Measurements from ENCODE around the gene RDH5.

DNA sequence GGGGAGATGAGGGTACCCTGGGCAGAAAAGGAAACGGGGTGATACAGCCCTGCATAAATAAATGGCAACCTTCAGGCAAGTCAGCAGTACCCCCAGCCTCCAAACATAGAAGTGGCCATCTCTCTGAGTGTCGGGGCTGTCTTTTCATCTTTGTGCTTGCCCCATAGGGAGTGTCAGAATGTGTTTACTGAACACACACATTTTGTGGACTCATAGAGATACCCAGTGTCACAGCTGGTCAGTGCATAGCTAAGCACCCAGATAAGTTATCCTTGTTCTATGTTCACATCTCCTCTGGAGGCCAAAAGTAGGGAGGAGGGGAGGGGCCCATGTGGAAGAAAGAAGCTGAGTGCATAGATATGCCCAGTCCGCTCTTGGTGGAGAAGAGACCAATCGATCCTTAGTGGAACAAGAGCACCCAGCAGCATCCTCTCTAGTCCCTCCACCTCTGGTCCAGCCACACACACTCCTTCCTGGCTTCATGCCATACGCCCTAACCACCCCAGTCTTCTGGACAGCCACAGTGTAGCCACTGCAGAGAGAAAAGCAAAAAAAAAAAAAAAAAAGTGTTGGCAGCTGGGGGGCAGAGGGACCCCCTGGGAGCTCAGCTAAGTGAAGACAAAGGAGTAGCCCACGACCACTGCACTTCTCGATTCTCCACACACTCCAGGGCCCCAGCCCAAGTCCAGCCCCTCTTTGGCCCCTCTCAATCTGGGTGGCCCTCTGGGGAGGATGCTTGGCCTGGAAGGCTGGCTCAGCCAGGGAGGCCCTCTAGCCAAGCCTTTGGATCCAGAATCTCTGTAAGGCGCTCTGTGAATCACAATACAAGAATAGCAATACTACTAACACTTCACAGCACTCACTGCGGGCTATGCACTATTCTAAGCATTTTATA lies 15.1 kb upstream of the RDH5 start:
- no peak for TF ChIP-seq POLR2A (IDR thresholded peaks at IDR 0.05)
- TF ChIP-seq, protein P1, sequence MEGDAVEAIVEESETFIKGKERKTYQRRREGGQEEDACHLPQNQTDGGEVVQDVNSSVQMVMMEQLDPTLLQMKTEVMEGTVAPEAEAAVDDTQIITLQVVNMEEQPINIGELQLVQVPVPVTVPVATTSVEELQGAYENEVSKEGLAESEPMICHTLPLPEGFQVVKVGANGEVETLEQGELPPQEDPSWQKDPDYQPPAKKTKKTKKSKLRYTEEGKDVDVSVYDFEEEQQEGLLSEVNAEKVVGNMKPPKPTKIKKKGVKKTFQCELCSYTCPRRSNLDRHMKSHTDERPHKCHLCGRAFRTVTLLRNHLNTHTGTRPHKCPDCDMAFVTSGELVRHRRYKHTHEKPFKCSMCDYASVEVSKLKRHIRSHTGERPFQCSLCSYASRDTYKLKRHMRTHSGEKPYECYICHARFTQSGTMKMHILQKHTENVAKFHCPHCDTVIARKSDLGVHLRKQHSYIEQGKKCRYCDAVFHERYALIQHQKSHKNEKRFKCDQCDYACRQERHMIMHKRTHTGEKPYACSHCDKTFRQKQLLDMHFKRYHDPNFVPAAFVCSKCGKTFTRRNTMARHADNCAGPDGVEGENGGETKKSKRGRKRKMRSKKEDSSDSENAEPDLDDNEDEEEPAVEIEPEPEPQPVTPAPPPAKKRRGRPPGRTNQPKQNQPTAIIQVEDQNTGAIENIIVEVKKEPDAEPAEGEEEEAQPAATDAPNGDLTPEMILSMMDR (IDR thresholded peaks at IDR 0.05), result no peak
